HG03159 (cell line): ENCODE data around the gene TLL1.

Experiments used
- ATAC-seq: cut with Tn5 transposase; IDR thresholded peaks from one replicate; pipeline ENCODE4 v1.9.1; 2021; ENCODE audit warnings: mild to moderate bottlenecking, moderate library complexity; ENCODE audit not compliant: unreplicated experiment

Gene TLL1

GRCh38 chr4:165872461-165873297, at the start of gene TLL1:
TLL1 (plus strand) TSS chr4:165873237; CDS start chr4:165873905, 668 bp downstream.
- ATAC-seq = no peak

- ATAC-seq = no peak
Observed at GRCh38 chr4:165826166-165826565, 46.9 kb upstream of the TLL1 start.

- no peak for ATAC-seq
Observed at GRCh38 chr4:165827018-165827417, 46.0 kb upstream of the TLL1 start.

- ATAC-seq = no peak
Observed at GRCh38 chr4:165828928-165829327, 44.1 kb upstream of the TLL1 start.

GRCh38 chr4:165834116-165834515, 38.9 kb upstream of the TLL1 start:
- ATAC-seq = no peak

GRCh38 chr4:165838575-165838974, 34.5 kb upstream of the TLL1 start:
- no peak for ATAC-seq

- ATAC-seq = no peak
Observed at GRCh38 chr4:165839615-165840333, 33.3 kb upstream of the TLL1 start.

GRCh38 chr4:165842684-165843083, 30.4 kb upstream of the TLL1 start:
- ATAC-seq = no peak

- no peak for ATAC-seq
Observed at GRCh38 chr4:165844161-165844560, 28.9 kb upstream of the TLL1 start.

- no peak for ATAC-seq
Observed at GRCh38 chr4:165851256-165851655, 21.8 kb upstream of the TLL1 start.

- no peak for ATAC-seq
Observed at GRCh38 chr4:165855191-165855590, 17.8 kb upstream of the TLL1 start.

GRCh38 chr4:165861363-165861762, 11.7 kb upstream of the TLL1 start:
- ATAC-seq = no peak

- no peak for ATAC-seq
Observed at GRCh38 chr4:165864271-165864670, 8.8 kb upstream of the TLL1 start.

GRCh38 chr4:165866019-165866650, 6.9 kb upstream of the TLL1 start:
- ATAC-seq = no peak

GRCh38 chr4:165867961-165868360, 5.1 kb upstream of the TLL1 start:
- no peak for ATAC-seq

GRCh38 chr4:165873298-165874071, 448 bp downstream of the TLL1 start:
- ATAC-seq = no peak

GRCh38 chr4:165874072-165874790, 1.2 kb downstream of the TLL1 start:
- ATAC-seq = no peak

GRCh38 chr4:165874791-165875371, 1.8 kb downstream of the TLL1 start:
- ATAC-seq = no peak

GRCh38 chr4:165875446-165875845, 2.4 kb downstream of the TLL1 start:
- ATAC-seq = no peak

GRCh38 chr4:165877286-165877685, 4.2 kb downstream of the TLL1 start:
- ATAC-seq = no peak
